Ovary (tissue), 9 donors: Measurements from ENCODE around the gene SLC10A3. TPM values are rescaled to one million over a fixed set of nuclear protein-coding genes. Genes with fewer than 3 reads are reported as not detected.

Source experiments
- DNase-seq, 5 donors: peaks; one replicate each; pipeline ENCODE4 v3.0.0-alpha.2; 2019 to 2020
- H3K27ac ChIP-seq, 2 donors: fragments of 200-600 bp; one replicate each; pipeline versions ENCODE4 v1.5.1 to v1.8.0; 2019 to 2022
- H3K27me3 ChIP-seq: fragments of 200-600 bp; one replicate; pipeline ENCODE4 v1.8.0; 2022
- H3K36me3 ChIP-seq: fragments of 200-600 bp; sonication (generic); one replicate; pipeline ENCODE4 v1.5.1; 2019
- H3K4me1 ChIP-seq: one replicate; pipeline ENCODE4 v1.8.1; 2013; ENCODE audit warnings: mild to moderate bottlenecking, moderate library complexity; ENCODE audit not compliant: insufficient read depth
- H3K4me3 ChIP-seq: fragments of 200-600 bp; sonication (generic); one replicate; pipeline ENCODE4 v1.5.1; 2017
- H3K9me3 ChIP-seq, 2 donors: fragments of 200-600 bp in 1 of 2; sonication (generic) in 1 of 2; one replicate each; pipeline versions ENCODE4 v1.5.1 to v1.8.1; 2013 to 2019; ENCODE audit warnings: mild to moderate bottlenecking in 1 of 2, moderate library complexity in 1 of 2
- EP300 ChIP-seq: sonication (generic); formaldehyde crosslinking; IDR thresholded peaks from one replicate; pipeline ENCODE4 v1.6.1; 2017; ENCODE audit warnings: antibody characterized with exemption
- POLR2A ChIP-seq: fragments of 450-650 bp; IDR thresholded peaks from one replicate; pipeline ENCODE4 v1.6.1; 2017; ENCODE audit warnings: antibody characterized with exemption, mild to moderate bottlenecking, moderate library complexity
- WGBS, 3 donors: extraction: QIAGEN DNeasy Blood & Tissue Kit in 1 of 3; methylation state at CpG; one replicate each; pipeline versions ENCODE4 v1.1.5 to v1.1.7; 2013 to 2017; 5-methylcytosine and 5-hydroxymethylcytosine counted together
- intact Hi-C, 4 donors: fragments of 100-400 bp; cut with DNase I; formaldehyde crosslinking; loops; one replicate each; pipeline versions ENCODE4 v1.11.0 to v1.15.1; 2022 to 2023
- polyA plus RNA-seq, 2 donors: library from polyadenylated mRNA; stranded (reverse); fragments of 200-250 nt in 1 of 2; fragments of 350-450 nt in 1 of 2; fragmentation: Illumina TruSeq in 1 of 2; extraction: RNeasy Lipid Tissue Mini Kit (QIAGEN cat#74804) in 1 of 2; gene quantifications; one replicate each; pipeline ENCODE4 v1.2.3, GENCODE V29; 2013 to 2014
- total RNA-seq, 7 donors: library from RNA; depleted of rRNA in 2 of 7; stranded (reverse); fragments of >200 nt in 2 of 7; fragmentation: NEBNext Ultra II Directional in 3 of 7; extraction: Animal tissue kit (Norgen Biotek cat#: 25700) in 3 of 7; gene quantifications; one replicate each; pipeline versions ENCODE4 v1.1.0 to v1.2.4, GENCODE V29; 2016 to 2023
- TF ChIP-seq, protein P1 (sequence below), 3 donors: fragments of 450-650 bp in 2 of 3; fragments of 200-600 bp in 1 of 3; IDR thresholded peaks; one replicate each; pipeline versions ENCODE4 v1.5.1 to v1.8.0; 2016 to 2022; ENCODE audit warnings: antibody characterized with exemption in 3 of 3, mild to moderate bottlenecking in 1 of 3
- donor health status: DM: no; HTN: no; CAD: no; lungs with moderate emphysema.
- donor health status: DM: no; HTN: no; CAD: no.
- donor health status: Bipolar disorder and iron deficiency.
- donor health status: DM: yes; HTN: yes; CAD: no.
- donor health status: DM: no; HTN: no; CAD: no.
- donor health status: DM: yes; HTN: yes; CAD: no.

Gene SLC10A3
- total and polyA plus RNA-seq, 9 donors: 5.5 to 49.8 (median 37.6) TPM

DNA sequence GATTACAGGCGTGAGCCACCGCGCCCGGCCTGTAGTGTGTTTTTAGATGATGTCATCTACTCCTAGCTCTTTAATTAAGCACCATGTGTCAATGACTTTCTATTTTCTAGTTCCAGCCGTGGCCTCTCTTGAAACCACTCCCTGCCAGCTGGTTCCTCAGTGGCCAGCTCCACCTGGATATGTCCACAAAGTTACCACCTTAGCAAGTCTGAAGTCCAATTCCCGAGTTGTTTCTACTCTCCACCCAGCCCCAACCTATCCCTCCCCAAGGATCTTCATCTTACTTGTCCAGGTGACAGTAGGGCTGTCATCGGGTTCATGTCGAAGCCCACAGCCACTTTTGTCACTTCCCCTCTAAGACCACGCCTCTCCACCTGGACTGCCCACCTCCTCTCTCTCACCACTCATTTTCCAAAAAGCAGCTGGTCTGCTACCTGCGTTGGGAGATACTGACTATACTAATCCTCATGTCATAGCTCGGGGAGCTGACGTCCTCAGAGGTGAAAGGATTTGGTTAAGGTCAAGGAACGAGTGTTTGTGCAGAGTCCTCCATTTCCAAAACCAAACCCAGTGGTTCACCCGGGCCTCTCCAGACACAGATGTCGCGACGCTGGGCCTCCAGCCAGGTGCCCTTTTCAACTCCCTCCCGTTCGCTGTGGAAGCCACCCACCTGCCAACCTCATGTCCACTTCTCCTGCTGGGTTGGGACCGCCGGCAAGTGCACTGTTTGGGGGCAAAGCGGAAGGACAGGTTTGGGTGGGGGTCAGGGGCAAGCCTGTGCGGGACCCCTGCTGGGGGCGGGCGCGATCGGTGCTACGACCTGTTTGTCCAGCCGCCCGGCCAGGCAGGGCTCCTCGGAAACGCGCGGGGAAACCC is 24.9 kb upstream of the SLC10A3 start:
- WGBS, 3 donors: 38 to 56% (median 49%) methylated on average over 27 to 34 of the region's 34 CpGs
- Histone ChIP-seq H3K27me3 (no peaks in the 10 kb centered on the region), H3K36me3 (no peaks in the 10 kb centered on the region), H3K4me1 (peaks cover 4% of the 10 kb centered on the region), H3K4me3 (peak overlapping the region; percentile 53), H3K9me3 (no peaks in the 10 kb centered on the region), H3K27ac (peak overlapping the region; percentile 64 to 99)
- peak in 3 of 5 donors; percentile 56 to 72 (median 64) for DNase-seq
- TF ChIP-seq, protein P1, sequence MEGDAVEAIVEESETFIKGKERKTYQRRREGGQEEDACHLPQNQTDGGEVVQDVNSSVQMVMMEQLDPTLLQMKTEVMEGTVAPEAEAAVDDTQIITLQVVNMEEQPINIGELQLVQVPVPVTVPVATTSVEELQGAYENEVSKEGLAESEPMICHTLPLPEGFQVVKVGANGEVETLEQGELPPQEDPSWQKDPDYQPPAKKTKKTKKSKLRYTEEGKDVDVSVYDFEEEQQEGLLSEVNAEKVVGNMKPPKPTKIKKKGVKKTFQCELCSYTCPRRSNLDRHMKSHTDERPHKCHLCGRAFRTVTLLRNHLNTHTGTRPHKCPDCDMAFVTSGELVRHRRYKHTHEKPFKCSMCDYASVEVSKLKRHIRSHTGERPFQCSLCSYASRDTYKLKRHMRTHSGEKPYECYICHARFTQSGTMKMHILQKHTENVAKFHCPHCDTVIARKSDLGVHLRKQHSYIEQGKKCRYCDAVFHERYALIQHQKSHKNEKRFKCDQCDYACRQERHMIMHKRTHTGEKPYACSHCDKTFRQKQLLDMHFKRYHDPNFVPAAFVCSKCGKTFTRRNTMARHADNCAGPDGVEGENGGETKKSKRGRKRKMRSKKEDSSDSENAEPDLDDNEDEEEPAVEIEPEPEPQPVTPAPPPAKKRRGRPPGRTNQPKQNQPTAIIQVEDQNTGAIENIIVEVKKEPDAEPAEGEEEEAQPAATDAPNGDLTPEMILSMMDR (IDR thresholded peaks at IDR 0.05): no peak
- no peak for TF ChIP-seq EP300
- no peak for TF ChIP-seq POLR2A
- intact Hi-C loops: no loop called here

- intact Hi-C loops: no loop called here
- Histone ChIP-seq H3K4me1 (peaks cover 4% of the 10 kb centered on the region), H3K9me3 (no peaks in the 10 kb centered on the region), H3K4me3 (no peak overlapping the region), H3K27me3 (no peaks in the 10 kb centered on the region), H3K27ac (no peak overlapping the region), H3K36me3 (no peaks in the 10 kb centered on the region)
- no peak for DNase-seq
- WGBS, 3 donors: 75 to 89% (median 81%) methylated on average over 2 of the region's 2 CpGs
- TF ChIP-seq, protein P1 (IDR thresholded peaks at IDR 0.05): no peak
- TF ChIP-seq EP300: no peak
- TF ChIP-seq POLR2A: no peak
Observed at GRCh38 chrX:154513716-154514115, 23.3 kb upstream of the SLC10A3 start.

DNA sequence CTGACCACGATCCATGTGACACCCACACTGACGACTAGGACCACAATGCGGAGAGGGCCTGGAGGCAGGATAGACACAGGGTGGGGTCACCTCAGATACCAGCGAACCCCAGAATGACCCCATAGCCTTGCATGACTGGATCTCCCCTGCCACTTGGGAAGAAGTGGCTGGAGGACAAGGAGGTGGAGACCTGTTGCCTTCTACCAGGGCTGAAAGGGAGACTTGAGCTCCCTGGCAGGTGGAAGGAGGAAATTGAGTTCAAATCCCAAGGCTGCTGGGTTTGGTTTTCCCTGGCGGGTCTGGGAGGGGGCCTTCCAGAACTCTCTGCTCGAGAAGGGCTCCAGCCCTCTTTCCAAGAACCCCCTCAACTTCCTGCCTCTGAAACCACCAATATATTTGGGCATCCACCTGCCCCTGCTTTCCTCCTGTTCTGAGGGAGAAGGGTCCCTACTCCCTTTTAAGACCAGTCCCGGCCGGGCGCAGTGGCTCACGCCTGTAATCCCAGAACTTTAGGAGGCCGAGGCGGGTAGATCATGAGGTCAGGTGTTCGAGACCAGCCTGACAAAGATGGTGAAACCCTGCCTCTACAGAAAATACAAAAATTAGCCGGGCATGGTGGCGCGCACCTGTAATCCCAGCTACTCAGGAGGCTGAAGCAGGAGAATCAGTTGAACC is 22.6 kb upstream of the SLC10A3 start:
- intact Hi-C loops: no loop called here
- DNase-seq: no peak
- 87 to 90% (median 88%) methylated on average over 16 of the region's 16 CpGs for WGBS, 3 donors

DNA sequence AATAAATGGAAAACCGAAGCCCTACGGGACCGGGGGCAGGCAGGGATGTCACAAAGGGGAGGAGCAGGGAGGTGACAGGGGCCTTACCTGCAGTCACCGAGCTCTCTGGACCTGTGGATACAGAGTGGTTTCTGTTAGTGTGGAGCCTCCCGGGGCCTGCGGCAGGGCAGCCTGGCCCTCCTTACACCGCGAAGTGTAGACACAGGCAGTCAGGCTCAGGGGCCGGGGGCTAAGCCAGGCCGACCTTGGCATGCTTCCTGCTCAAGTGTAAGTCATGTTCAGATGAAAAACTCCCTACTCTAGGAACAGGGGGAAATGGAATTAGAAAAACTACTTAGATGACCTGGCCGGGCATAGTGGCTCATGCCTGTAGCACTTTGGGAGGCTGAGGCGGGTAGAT is 21.3 kb upstream of the SLC10A3 start:
- no peaks in the 10 kb centered on the region for H3K27me3 ChIP-seq
- WGBS, 3 donors: 56 to 58% (median 57%) methylated on average over 12 of the region's 12 CpGs
- H3K4me3 ChIP-seq: no peak overlapping the region
- H3K36me3 ChIP-seq: no peaks in the 10 kb centered on the region
- peak overlapping the region; percentile 54 to 58 for H3K27ac ChIP-seq
- no peaks in the 10 kb centered on the region for H3K4me1 ChIP-seq
- intact Hi-C loops: no loop called here
- peak in 1 of 5 donors; percentile 63 for DNase-seq
- TF ChIP-seq EP300: no peak
- TF ChIP-seq POLR2A: no peak
- TF ChIP-seq, protein P1 (IDR thresholded peaks at IDR 0.05): no peak
- no peaks in the 10 kb centered on the region for H3K9me3 ChIP-seq

More for the DNA sequence above, 22.6 kb upstream of the SLC10A3 start:
- TF ChIP-seq, protein P1 (IDR thresholded peaks at IDR 0.05): no peak
- TF ChIP-seq EP300 (no peak), POLR2A (no peak)
- Histone ChIP-seq H3K27me3 (no peaks in the 10 kb centered on the region), H3K27ac (peak overlapping the region in 1 of 2 donors; percentile 12), H3K4me1 (peaks cover 4% of the 10 kb centered on the region), H3K4me3 (no peak overlapping the region), H3K36me3 (no peaks in the 10 kb centered on the region), H3K9me3 (no peaks in the 10 kb centered on the region)
